HG02588 (cell line): ENCODE data around the gene LLPH.

ENCODE experiments used
- ATAC-seq: cut with Tn5 transposase; IDR thresholded peaks from one replicate; pipeline ENCODE4 v1.9.1; 2021; ENCODE audit warnings: mild to moderate bottlenecking, moderate library complexity; ENCODE audit not compliant: unreplicated experiment

The LLPH gene

GRCh38 chr12:66143868-66144267 lies 13.3 kb upstream of the LLPH start:
- ATAC-seq = no peak

DNA sequence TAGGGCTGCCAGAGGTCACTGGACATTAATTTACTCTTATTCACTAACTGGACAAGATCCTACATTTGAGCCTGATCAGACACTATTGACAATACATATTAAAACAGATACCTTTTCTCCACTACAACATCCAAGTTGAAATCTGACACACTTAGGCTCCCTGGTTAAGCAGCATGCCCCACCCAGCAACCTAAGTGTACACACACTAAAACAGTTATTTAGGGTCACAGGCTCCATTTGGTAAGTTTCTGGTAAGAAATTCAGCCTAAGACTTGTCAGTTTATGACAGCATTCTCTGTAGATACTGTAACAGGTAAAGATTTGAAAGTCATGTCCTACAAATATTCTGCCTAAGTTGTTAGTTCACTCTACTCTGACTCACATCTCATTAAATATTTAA lies 12.3 kb upstream of the LLPH start:
- no peak for ATAC-seq

DNA sequence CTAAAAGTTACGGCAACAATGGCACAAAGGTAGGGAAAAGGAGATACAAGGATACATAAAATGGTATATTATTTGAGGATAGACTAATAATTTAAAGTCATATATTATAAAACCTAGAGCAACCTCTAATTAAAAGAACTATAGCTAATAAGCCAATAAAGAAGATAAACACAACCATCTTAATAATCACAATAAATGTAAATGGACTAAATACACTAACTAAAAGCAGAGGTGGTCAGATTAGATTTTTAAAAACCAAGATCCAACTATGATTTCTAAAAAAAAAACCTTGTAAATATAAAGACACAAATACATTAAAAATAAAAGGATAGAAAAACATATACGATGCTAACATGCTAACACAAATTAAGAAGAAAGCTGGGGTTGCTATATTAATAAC lies 10.7 kb upstream of the LLPH start:
- ATAC-seq = no peak

GRCh38 chr12:66140731-66141130 lies 10.2 kb upstream of the LLPH start:
- no peak for ATAC-seq

GRCh38 chr12:66139328-66139727 lies 8.8 kb upstream of the LLPH start:
- no peak for ATAC-seq

DNA sequence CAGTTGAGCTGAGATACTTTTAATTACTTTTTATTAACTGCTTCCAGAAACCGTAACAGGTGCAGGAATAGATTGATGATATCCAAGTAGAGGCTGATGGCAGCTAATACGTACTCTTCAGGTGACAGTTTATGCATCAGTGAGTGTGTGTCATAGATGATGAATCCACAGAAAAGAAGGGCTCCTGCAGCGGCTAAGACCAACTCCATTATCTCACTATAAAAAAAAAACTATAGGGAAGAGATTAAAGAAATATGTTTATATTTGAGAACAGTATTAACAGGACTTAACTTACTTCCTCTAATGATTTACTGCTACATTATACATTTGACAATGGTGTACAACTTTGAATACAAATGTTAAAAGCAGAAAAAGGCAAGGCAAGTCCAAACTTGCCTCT lies 7.4 kb upstream of the LLPH start:
- ATAC-seq = no peak

- ATAC-seq = no peak
These were observed 1.9 kb upstream of the LLPH start for GRCh38 chr12:66132408-66132807.

- peak; percentile 11 for ATAC-seq
These were observed 628 bp upstream of the LLPH start for GRCh38 chr12:66131067-66131688.

DNA sequence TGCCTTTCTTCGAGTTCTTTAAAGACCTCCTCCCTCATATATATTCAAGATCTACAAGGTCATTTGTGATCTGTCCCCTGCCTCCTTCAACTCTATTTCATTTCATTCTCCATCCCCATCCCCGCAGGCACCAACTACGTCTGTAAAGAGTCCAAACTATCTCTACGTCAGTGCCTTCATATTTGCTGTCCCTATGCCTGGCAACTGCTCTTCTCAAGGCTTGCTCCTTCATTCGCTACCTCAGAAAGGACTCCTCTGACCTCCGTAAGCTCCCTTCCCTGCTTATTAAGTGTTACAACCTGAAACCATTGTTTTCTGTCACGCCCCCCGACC lies 650 bp downstream of the LLPH start:
- ATAC-seq = no peak

- no peak for ATAC-seq
These were observed 2.9 kb downstream of the LLPH start for GRCh38 chr12:66127650-66128049.

- ATAC-seq = no peak
These were observed 10.1 kb downstream of the LLPH start for GRCh38 chr12:66120477-66120876.

DNA sequence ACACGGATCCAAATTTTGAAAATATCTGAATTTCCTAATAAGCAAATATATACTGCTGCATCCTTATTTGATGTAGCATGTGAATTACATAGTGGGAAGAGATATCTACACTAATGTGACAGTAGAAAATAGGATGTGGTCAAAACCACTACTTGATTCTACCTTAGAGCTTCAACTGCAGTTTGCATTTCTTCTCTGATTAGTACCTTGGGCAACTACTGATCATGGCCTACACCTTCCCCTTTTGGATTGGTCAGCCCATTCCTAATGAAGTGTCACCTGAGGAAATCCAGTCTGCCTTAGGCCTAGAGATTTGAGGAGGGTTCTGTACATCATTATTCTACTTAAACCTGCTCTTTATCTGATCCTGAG lies 10.7 kb downstream of the LLPH start:
- ATAC-seq = no peak

GRCh38 chr12:66119229-66119869 lies 11.2 kb downstream of the LLPH start:
- ATAC-seq = no peak

DNA sequence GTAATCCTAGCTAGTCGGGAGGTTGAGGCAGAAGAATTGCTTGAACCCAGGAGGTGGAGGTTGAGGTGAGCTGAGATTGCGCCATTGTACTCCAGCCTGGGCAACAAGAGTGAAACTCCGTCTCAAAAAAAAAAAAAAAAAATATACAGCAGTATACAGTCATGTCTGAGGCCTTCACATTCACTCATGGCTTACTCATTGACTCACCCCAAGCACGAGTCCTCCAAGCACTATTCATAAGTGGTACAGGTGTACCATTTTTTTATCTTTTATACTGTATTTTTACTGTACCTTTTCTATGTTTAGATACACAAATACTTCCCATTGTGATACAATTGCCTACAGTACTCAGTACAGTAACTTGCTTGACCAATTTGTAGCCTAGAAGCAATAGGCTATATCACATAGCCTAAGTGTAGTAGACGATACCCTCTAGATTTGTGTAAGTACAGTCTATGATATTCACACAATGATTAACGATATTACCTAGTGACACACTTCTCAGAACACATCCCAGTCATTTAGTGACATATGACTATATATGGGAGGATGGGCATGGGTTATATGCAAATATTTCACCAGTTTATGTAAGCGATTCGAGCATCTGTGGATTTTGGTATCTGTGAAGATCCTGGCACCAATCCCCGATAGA lies 12.2 kb downstream of the LLPH start:
- no peak for ATAC-seq

DNA sequence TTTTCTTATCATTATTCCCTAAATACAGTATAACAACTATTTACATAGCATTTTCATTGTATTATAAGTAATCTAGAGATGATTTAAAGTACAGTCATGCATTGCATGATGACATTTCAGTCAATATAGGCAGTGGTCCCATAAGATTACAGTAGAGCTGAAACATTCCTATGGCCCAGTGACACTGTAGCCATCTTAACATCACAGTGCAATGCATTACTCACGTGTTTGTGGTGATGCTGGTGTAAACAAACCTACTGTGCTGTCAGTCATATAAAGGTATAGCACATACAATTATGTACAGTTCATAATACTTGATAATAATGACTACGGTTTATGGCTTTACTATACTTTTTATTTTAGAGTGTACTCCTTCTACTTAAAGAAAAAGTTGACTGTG lies 13.3 kb downstream of the LLPH start:
- ATAC-seq = no peak

GRCh38 chr12:66115071-66115600 lies 15.4 kb downstream of the LLPH start:
- no peak for ATAC-seq

DNA sequence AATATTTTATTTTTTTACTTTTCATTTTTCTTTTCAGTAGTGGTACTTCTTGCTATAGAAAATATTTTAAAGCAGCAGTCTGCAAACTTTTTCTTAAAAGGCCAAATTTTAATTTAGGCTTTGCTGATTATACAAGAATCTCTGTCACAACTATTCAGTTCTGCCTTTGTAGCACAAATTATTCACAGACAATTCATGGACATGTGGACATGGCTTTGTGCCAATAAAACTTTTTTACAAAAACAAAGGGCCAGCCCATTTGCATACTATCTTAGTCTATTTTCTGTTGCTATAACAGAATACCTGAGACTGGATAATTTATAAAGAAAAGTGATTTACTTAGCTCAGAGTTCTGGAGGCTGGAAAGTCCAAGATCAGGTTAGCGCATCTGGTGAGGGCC lies 17.1 kb downstream of the LLPH start:
- no peak for ATAC-seq

DNA sequence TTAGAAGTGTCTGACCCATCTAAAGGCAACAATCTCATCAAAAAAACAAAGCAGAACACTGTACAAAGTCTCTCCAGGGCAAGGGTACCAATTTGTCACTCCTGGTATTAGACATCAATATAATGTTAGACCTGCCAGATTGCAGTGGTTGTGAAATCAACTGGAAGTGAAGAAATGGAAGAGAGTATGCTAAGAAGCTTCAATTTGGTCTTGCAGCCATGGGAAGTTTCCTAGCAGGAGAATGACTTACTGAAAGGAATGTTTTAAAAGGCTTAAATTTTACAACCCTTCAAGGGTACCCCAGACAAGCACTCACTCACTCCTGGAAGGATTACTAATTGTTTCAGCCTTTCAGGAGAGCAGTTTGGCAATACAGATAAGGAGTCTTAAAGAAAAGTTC lies 18.9 kb downstream of the LLPH start:
- ATAC-seq = no peak

GRCh38 chr12:66109056-66109455 lies 21.5 kb downstream of the LLPH start:
- no peak for ATAC-seq

- no peak for ATAC-seq
These were observed 22.2 kb downstream of the LLPH start for GRCh38 chr12:66108386-66108785.

- ATAC-seq = peak; percentile 91
These were observed 23.1 kb downstream of the LLPH start for GRCh38 chr12:66107451-66107915.
